ENCODE results near the gene SLC5A2.
A peak's percentile ranks its signal among the peaks of the same experiment; 100 is the strongest.
"Not testable (repeated sequence)": the region's sequence is repeated elsewhere in the genome, so short reads cannot be mapped to it uniquely, and the experiment has no call there.

SLC5A2 gene

GRCh38 chr16:31483081-31483480 lies at the start of gene SLC5A2:
TSS of gene SLC5A2 (plus strand) at chr16:31483123. CDS start at chr16:31483137, 14 bp downstream.
- DNase-seq, result no peak

DNA sequence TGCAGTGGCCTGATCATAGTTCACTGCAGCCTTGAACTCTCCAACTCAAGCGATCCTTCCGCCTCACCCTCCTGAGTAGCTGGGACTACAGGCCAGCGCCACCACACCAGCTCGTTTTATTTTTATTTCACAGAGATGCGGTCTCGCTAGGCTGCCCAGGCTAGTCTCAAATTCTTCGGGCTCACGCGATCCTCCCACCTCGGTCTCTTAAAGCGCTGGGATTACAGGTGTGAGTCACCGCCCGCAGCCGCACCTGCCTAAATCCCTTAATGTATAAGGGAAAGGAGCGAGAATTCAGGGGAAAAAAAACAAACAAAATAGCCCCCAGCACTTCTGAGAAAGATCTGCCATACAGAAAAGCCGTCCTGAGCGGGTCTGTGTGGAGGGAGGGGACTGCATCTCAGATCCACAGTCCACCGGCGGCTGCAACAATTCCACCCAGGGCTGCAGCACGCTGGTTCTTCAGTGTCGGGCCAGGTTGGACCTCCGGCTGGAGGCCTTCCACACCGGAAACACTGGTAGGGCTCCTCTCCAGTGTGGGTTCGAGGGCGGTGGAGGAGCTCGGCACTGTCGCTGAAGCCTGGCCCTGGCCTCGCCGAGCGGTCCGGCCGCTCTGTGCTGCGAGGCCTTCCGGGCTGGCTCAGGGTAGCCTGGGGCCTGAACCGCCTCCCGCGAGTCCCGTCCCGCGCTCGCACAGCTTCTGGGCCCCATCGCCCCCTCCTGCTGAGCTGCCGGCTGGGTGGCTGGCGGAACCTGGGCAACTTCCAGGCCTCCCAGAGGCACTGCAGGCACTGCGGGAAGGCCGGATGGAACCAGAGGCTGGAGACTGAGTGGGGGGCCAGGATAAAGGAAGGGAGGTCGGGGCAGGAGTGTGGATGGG lies 47.3 kb upstream of the SLC5A2 start:
- DNase-seq, result no peak

DNA sequence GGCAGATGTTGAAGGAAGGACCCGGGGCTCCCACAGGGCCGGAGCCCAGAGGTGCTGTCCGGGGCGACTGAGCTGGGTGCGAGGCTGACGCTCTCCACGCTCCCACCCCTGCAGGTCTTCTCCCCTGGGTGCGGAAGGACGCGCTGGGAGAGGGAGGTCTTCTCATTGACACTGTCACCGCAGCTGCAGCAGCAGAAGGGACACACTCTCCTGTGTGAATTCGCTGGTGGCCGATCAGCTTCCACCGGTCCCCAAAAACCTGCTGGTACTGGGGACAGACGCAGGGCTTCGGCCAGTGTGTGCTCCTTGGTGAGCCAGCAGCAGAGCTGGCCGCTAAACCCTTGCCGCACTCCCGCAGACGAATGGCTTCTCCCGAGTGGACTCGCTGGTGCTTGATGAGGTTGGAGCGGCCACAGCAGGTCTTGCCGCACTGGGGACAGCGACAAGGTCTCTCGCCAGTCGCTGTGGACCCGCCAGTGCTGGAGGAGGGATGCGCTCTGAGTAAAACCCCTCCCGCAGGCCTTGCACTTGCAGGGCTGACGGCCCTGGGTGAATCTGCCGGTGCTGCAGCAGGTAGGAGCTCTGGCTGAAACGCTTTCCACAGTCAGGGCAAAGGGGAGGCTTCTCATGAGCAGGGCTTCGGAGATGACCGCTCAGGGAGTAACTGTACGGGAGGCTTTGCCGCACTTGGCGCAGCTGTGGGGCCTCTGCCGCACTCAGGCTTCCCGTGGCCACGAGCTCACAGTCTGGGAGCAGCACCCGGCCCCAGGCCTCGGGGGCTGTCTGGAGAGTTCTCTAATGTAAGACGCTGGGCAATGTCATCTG lies 46.5 kb upstream of the SLC5A2 start:
- DNase-seq, result no peak

DNA sequence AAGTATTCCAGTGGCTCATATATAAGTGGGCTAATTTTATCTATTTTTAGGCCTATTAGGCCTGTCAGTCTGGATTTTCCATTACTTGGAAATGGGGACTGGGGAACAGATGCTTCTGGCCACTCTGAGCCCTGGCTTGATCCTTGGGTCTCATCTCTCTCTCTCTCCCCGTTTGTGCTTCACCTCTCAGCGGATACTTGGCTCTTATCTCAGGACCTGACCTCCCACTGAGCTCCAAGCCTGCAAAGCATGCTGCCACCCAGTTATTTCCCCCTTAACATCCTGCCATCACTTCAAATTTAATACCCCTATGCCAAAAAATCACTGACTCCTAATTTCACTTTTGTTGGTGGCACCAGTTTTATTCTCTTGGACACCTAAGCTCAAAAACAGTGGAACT lies 44.5 kb upstream of the SLC5A2 start:
- DNase-seq, result no peak

DNA sequence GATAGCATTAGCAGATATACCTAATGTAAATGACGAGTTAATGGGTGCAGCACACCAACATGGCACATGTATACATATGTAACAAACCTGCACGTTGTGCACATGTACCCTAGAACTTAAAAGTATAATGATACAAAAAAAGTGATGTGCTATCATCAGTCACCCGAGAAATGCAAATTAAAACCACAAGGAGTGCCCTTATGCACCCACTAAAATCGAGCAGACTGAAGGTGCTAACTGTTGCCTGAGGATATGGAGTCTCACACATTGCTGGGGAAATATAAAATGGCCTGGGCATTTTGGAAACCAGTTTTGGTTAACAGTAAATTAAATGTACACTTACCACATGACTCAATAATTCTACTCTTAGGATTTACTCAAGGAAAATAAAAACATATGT lies 43.9 kb upstream of the SLC5A2 start:
- DNase-seq, result not testable (repeated sequence)

DNA sequence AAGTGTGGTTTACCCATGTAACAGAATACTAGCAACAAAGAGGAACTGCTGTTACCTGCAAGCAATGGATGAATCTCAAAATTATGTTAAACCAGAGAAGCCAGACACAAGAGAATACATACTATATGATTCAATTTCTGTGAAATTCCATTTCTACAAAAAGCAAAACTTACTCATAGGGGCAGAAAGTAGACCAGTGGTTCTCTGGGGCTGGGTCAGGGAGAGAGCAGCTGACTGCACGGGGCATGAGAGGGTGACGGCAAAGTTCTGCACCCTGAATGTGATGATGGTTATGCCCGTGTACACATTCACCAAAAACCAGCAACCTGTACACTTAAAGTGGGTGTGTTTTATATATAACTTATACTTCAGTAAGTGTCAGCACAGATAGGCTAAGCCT lies 43.4 kb upstream of the SLC5A2 start:
- DNase-seq, result no peak

DNA sequence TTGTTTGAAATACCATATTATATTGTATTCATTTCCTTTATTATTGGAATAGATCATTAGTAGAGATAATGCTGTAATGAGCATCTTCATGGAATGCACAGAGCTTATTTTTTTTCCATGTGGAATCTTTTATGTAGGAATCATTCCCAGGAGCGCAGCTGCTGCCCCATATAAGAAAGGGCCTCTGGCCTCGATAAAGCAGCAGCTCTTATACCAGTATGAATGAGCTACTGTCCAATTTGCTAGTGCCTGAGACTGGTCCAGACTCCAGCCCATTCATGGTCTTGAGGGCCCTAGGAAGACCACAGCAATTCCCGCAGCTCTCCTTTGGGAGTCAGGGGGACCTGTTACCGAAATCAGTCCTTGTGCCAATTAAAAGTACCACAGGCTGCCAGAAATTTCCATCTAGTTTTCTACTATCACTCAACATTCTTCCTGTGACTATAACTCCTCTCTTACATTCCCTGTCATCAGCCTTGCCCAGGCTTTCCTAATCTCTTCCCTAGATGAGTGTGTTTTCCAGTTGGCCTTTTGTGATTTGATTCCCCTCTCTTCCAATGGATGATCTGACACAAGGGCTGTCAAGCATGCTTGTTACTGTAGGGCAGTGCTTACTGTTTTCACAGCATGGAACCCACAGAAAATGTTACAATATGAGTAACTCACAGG lies 42.3 kb upstream of the SLC5A2 start:
- no peak for DNase-seq

DNA sequence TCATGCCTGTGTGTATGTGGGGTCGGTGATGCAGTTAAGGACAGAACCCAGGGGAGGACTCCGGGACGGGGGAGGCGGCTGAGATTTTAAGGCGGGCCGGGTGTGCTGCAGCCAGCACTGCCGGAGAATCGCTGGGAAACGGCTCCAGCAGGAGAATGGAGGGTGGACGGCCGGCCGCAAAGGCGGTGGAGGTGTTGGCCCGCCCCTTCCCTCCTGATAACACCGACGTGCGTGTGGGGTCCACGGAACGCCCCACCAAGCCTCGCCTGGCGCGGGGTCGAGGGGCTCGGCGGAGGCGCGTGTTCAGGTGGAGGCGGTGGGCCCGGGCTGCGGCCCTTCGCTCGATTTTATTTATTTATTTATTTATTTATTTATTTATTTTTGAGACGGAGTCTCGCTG lies 41.0 kb upstream of the SLC5A2 start:
- DNase-seq, result no peak

DNA sequence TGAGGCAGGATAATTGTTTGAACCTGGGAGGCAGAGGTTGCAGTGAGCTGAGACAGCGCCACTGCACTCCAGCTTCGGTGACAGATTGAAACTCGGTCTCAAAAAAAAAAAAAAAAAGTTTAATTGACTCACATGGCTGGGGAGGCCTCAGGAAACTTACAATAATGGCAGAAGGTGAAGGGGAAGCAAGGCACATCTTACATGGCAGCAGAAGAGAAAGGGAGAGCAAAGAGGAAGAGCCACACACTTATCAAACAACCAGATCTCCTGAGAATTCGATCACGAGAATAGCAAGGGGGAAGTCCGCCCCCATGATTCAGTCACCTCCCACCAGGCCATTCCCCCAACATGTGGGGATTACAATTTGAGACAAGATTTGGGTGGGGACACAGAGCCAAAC lies 37.0 kb upstream of the SLC5A2 start:
- DNase-seq, result not testable (repeated sequence)

DNA sequence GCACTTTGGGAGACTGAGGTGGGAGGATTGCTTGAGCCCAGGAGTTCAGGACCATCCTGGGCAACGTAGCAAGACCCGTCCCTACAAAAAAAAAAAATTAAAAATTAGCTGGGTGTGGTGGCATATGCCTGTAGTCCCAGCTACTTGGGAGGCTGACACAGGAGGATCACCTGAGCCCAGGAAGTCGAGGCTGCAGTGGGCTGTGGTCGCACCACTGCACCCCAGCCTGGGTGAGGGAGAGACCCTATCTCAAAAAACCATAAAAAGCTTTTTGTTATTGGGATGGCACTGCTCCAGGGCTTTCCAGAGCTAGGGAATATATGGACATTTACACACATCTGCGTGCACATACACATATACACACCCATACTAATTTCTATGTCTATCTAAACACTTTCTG lies 31.7 kb upstream of the SLC5A2 start:
- DNase-seq, result no peak

- peak; percentile 76 for DNase-seq
Observed at GRCh38 chr16:31451681-31452351, 31.1 kb upstream of the SLC5A2 start.

DNA sequence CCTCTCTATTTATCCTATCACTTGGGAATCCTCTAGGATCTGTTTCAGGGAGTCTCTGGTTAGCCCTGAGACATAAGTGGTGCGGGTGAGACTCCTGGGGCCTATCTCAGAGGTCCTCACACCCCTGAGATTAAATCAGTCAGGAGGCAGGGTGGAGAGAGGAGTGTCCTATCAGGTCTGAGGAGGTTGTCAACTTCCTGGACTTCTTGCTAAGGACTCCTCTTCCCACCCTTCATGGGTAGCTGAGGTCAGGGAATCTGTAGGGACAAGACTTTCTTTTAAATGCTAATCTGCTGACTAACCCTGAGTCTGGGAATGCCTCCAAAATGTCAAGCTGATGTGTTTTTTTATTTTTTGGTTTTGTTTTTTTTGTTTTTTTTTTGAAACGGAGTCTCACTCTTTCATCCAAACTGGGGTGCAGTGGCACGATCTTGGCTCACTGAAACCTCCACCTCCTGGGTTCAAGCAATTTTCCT lies 30.3 kb upstream of the SLC5A2 start:
- peak; percentile 92 for DNase-seq

GRCh38 chr16:31453255-31454204 lies 29.4 kb upstream of the SLC5A2 start:
- peak; percentile 25 for DNase-seq

DNA sequence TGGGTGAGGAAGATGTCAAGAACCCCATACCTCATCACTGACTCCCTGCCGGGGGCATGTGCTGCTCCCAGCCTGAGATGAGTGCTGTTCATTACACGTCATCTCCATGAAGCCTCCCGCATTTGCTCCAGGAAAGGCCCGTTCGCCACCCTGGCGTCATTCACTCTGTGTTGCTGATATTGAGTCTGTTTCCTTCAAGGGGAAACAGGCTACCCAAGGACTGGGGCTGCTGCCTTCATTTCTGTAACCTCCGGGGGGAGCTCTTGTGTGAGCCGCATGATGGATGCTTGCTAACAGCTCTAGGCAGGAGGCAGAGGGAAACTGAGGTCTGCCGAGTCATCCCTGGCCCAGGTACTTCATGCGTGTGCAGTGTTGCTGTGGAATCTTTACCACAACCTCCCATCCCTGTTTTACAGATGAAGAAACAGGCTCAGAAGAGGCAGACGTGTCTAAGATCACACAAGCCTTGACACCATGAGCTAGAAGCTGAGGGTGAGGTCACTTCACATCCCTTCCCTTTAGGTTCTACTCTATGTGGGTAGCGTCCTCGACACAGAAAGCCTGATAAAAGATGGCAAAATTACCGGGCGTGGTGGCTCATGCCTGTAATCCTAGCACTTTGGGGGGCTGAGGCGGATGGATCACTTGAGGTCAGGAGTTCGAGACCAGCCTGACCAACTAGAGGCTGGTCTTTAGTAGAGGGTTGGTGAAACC lies 27.2 kb upstream of the SLC5A2 start:
- DNase-seq, result no peak

DNA sequence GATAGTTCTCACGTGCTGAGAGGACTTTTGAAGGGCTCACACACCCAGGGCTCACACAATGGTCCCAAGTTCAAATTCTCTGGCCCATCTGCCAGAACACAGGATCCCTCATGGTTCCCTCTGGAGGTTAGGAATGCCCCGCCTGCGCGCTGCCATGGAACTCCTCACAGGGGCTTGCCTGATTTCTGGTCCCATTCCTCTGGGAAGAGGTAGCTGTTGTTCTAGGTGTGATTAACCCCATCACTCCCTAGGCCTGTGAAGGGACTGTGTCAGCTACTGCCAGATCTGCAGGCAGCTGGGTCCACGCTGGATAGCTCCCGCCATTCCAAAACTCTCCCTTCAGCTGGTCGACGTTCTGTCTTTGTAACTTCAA lies 25.9 kb upstream of the SLC5A2 start:
- DNase-seq, result no peak

DNA sequence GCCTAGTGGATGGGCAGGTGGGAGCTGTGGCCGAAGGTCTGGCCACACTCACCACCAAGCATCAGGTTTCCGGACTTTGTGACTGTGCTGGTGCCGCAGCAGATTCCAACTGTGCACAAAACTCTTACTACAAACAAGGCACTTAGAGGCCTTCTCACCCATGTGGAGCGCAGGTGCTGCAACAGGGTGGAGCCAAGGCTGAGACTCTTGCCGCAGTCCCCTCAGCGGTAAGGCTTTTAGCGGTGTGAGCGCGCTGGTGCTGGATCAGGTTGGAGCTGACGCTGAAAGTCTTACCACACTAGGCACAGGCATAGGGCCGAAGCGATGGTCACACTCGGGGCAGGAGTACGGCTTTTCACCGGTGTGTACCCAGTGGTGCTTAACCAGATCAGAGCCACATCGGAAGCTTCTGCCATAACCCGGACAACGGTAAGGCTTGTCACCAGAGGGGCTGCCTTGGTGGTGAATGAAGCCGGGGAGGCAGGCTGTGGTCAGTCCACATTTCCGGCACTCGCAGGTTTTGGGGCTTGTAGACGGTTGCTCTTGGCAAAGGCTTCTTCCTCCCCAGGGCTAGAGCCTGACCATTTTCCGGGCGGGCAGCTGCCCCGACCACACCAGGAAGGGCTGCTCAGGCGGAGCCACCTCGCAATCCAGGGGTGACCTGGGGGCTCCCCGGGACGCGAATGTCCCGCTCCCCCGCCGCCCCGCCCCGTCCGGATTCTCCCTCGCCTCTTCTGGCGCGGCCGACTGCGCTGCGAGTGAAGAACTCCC lies 24.7 kb upstream of the SLC5A2 start:
- DNase-seq, result peak; percentile 30

GRCh38 chr16:31458844-31459686 lies 23.9 kb upstream of the SLC5A2 start, which contains the start of gene ARMC5:
TSS of gene ARMC5 (plus strand) at chr16:31459501. CDS start at chr16:31459525, 24 bp downstream.
- peak; percentile 99 for DNase-seq

DNA sequence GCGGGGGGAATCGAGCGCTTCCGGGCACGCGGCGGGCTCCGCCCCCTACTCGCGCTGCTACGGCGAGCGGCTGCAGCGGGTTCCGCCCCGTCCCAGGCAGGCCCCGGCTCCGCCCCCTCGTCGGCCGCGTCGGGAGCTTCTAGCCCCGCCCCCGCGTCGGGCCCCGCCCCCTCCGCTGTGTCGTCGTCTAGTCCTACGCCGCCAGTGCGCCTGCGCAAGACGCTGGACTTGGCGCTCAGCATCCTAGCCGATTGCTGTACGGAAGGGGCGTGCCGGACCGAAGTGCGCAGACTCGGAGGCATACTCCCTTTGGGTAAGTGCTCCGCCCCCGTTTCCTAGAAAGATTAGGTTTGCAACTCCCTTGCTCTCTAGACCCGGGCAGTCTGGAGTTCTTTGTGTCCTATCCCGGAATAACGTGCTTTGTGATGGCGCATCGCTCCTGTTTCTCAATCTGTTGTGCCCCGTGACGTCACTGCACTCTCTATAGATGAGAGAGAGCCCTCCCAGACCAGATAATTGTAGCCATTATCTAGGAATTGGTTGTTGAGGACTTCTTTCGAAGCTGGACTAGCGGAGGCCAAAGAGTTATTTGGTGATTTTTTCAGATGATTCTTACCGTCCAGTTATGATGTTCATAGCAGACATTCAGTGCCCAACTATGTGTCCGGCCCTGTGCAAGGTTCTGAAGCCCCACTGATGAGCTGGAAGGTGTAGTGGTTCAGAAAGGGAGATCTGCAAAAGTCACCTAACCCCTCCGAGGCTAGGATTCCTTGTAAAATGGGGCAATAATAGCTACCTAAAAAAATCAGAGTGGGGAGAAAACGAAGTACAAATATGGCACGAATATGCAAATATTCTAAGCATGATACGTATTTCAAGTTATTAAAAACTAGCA lies 23.0 kb upstream of the SLC5A2 start:
- peak; percentile 99 for DNase-seq

All from HCEC 1CT (cell line).